Activated T-cell treated with anti-CD3 and anti-CD28 coated beads, Interleukin-2, amount 50 U/mL, for 24 hours (primary cell): ENCODE results near the gene LPIN1.

ENCODE experiments used
- DNase-seq: peaks from one replicate; pipeline ENCODE4 v3.0.0-alpha.2; 2020
- H3K27ac Mint-ChIP-seq: 2 replicates; pipeline ENCODE4 v1.8.0; 2020; ENCODE audit warnings: mild to moderate bottlenecking, mixed read lengths
- H3K27me3 Mint-ChIP-seq: 2 replicates; pipeline ENCODE4 v1.8.0; 2020; ENCODE audit warnings: mixed read lengths
- H3K36me3 Mint-ChIP-seq: 2 replicates; pipeline ENCODE4 v1.8.0; 2020; ENCODE audit warnings: low read depth, mixed read lengths
- H3K4me1 Mint-ChIP-seq: 2 replicates; pipeline ENCODE4 v1.8.0; 2020; ENCODE audit warnings: low read depth, mixed read lengths
- H3K4me3 Mint-ChIP-seq: 2 replicates; pipeline ENCODE4 v1.8.0; 2020; ENCODE audit warnings: mild to moderate bottlenecking, moderate library complexity, mixed read lengths
- H3K9me3 Mint-ChIP-seq: 2 replicates; pipeline ENCODE4 v1.8.0; 2020; ENCODE audit warnings: mixed read lengths

The LPIN1 gene, protein sequence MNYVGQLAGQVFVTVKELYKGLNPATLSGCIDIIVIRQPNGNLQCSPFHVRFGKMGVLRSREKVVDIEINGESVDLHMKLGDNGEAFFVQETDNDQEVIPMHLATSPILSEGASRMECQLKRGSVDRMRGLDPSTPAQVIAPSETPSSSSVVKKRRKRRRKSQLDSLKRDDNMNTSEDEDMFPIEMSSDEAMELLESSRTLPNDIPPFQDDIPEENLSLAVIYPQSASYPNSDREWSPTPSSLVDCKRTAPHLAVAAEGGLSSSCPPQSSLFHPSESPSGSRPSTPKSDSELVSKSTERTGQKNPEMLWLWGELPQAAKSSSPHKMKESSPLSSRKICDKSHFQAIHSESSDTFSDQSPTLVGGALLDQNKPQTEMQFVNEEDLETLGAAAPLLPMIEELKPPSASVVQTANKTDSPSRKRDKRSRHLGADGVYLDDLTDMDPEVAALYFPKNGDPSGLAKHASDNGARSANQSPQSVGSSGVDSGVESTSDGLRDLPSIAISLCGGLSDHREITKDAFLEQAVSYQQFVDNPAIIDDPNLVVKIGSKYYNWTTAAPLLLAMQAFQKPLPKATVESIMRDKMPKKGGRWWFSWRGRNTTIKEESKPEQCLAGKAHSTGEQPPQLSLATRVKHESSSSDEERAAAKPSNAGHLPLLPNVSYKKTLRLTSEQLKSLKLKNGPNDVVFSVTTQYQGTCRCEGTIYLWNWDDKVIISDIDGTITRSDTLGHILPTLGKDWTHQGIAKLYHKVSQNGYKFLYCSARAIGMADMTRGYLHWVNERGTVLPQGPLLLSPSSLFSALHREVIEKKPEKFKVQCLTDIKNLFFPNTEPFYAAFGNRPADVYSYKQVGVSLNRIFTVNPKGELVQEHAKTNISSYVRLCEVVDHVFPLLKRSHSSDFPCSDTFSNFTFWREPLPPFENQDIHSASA

DNA sequence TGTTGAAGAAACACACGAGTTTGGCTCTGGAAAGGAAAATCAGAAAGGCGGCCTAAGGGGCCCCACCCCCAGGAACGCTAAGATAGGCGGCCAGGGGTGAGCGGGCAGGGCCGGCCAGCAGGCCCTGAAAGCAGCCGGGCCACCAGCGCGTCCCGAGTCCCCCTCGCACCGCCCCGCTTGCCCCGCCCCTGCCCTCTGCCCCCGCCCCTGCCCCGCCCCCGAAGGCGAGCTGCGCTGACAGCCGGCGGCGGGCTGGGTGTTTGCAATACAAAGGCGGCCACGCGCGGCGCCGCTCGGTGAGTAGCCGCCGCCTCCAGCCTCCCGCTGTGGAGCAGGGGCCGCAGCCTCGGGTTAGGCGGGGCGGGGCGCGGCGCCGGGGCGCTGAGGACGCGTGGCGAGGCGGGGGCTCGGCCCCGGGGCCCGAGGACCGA lies at the start of gene LPIN1:
LPIN1 (plus strand) TSS at position 257 of the 431 bp plus-strand sequence. CDS start 18,910 bp downstream, outside the sequence.
- no peaks in the 10 kb centered on the region for H3K27me3 Mint-ChIP-seq
- H3K36me3 Mint-ChIP-seq = peaks cover 17% of the 10 kb centered on the region
- peak within 1 kb of the TSS; percentile 93 for H3K27ac Mint-ChIP-seq
- DNase-seq = peak; percentile 92
- no peaks in the 10 kb centered on the region for H3K9me3 Mint-ChIP-seq
- peak within 1 kb of the TSS; percentile 92 for H3K4me3 Mint-ChIP-seq
- H3K4me1 Mint-ChIP-seq = peaks cover 82% of the 10 kb centered on the region

DNA sequence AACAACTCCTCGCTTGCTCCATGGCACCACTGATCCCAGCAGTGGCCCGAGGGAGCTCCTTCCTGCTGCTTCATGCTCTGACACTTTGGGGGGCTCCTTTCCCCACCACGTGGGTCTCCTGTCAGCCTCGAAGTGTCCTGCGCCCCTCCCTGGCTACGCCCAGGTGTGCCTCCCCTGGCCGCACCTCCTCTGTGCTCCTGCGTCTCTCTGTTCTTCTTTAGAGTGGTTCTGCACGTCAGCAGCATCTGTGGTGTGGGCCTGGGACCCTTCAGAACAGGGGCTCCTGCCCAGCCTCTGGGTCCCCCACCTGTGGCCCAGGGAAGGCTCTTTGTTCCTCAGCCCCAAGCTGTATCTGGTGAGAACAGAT lies 49.7 kb upstream of the LPIN1 start:
- no peaks in the 10 kb centered on the region for H3K9me3 Mint-ChIP-seq
- peaks cover 2% of the 10 kb centered on the region for H3K4me1 Mint-ChIP-seq
- H3K36me3 Mint-ChIP-seq = no peaks in the 10 kb centered on the region
- H3K27ac Mint-ChIP-seq = no peak overlapping the region
- no peak overlapping the region for H3K4me3 Mint-ChIP-seq
- no peak for DNase-seq
- peaks cover 6% of the 10 kb centered on the region for H3K27me3 Mint-ChIP-seq

DNA sequence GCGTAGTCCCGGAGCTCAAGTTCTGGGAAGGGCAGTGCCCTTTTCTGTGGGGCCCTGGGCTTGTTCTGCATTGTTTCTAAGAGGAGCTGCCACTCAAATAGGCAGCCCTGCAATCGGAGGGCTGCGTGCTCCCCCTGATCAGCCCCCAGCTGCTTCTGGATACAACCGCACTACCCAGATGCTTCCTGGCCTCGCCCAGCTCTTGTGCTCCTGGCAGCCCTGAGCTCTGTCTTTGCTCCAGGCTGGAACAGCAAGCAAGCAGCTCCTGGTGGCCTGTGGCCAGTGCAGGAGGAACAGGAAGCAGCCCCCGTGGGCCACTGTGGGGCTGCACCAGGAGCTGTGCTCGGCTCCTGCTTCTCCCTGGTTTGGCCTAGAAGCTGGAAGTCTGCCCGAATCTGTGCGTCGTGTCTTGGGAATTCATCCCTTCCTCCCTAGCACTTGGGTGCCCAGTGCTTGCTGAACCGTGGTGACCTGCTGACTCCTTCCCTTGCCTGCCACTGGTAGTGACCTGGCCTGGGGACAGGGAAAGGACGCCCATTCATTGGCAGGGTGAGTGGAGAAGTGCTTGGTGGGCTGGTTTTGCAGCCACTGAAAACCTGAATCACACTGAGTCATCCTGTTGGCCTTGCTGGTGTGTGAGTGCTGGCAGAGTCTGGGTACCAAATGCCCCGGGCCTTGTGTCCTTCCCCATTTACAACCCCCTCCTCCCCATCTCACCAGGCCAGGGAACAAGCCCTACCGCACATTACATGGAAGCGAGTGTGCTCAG lies 49.1 kb upstream of the LPIN1 start:
- Mint-ChIP-seq H3K36me3 (no peaks in the 10 kb centered on the region), H3K27me3 (peaks cover 6% of the 10 kb centered on the region)

DNA sequence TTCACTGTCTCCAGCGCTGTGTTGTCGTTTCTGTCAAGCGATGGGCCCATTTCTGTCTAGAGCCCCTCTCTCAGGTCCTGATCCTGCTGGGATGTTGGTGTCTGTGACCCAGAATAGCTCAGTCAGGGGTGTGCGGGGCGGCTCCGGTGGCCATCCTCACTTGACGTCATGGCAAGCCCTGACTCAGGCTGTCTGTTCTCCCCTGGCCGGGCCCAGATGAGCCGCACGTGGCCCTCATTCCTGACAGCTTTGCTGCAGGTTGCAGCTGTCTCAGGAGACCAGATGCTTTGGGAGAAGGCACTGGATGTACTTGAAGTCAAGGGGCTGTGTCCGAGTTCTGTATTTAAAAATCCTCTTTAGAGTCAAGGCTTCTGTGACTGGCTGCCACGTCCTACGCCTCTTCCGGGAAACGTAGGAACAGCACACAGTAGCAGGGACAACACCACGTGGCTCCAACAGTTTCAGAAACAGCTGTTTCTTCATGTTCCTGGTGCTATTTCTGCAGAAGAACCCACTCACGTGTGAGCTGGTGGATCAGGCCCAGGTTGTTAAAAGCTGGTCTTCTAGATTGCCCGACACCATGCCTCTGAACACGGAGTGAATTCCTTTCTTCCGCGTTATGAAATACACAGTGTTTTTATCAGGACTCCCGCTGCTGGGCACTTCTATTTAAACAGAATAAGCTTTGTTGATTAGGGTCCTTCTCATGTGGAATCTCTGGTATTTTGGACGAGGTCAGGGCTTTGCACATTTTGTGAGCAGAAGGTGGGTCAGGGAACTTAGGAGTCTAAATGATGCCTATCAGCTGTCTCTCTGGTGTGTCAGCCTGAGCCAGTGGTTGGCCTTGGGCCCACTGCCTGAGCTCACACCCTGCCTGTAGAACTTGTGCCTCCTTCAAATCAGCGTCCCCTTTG lies 48.2 kb upstream of the LPIN1 start:
- DNase-seq = no peak

More for the DNA sequence above, 49.1 kb upstream of the LPIN1 start:
- no peak for DNase-seq
- peaks cover 2% of the 10 kb centered on the region for H3K4me1 Mint-ChIP-seq
- H3K4me3 Mint-ChIP-seq = no peak overlapping the region
- H3K27ac Mint-ChIP-seq = no peak overlapping the region
- H3K9me3 Mint-ChIP-seq = no peaks in the 10 kb centered on the region

DNA sequence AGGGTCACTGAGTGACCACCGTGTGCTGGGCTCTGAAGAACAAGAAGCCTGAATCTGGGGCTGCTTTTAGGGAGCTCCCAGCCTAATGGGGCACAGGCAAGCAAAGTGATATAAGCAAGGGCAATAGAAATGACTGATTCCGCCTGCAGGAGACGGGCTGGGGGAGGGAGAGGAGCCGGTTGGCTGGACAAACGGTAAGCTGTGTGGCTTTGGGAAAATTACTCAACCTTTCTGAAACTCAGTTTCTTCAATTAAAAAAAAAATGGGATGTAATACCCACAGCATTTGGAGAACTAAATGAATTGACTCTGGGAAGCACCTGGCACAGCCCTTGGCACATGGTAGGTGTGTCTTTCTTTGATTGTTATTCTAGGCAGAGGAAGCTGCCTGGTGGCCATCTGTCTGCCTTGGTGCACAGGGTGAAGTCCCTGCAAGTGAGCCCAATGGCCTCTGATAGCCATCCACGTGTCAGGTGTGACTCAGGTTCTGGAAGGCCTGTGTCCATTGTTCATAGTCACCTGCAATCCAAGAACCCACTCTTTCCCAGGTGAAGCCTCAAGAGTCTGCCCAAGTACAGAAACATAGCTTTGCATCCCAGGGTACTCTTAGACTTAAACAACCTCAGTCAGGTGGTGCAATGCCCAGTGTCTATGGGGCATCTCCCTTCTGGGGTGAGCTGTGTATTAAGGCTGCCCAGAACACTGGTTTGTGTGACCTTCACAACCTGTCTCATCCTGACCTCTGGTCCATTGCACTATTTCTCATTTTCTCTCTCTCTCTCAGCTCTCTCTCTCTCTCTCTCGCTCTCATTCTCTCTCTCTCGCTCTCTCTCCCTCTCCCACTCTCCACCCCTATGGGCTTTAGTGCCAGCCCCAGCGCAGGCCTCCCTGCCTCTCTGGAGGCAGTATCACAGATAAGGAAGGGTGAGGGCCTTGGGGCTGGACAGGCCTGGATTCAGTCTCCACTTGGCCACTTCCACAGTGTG lies 46.5 kb upstream of the LPIN1 start:
- no peaks in the 10 kb centered on the region for H3K9me3 Mint-ChIP-seq
- no peak overlapping the region for H3K27ac Mint-ChIP-seq
- H3K4me3 Mint-ChIP-seq = no peak overlapping the region
- no peaks in the 10 kb centered on the region for H3K36me3 Mint-ChIP-seq
- H3K4me1 Mint-ChIP-seq = no peaks in the 10 kb centered on the region
- DNase-seq = no peak
- peaks cover 6% of the 10 kb centered on the region for H3K27me3 Mint-ChIP-seq

More for the DNA sequence above, 48.2 kb upstream of the LPIN1 start:
- Mint-ChIP-seq H3K36me3 (no peaks in the 10 kb centered on the region), H3K4me1 (no peaks in the 10 kb centered on the region), H3K9me3 (no peaks in the 10 kb centered on the region), H3K4me3 (no peak overlapping the region), H3K27ac (no peak overlapping the region), H3K27me3 (peaks cover 6% of the 10 kb centered on the region)

DNA sequence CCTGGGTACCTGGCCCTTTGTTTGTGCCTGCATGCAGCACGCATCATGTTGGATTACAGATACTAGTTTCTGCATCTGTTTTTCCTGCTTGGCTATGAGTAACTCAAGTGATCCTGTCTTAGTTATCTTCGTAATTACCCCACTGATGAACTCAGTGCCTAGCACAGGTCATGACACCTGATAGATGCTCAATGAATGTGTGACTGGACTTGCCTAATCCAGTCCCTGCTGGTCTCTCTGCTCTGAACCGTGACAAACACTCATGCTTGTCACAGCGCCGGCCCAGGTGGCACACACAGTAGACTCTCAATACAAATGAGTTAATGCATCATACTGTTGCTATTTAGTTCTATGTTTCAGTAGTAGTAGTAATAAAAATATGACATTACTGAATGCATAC lies 45.2 kb upstream of the LPIN1 start:
- Mint-ChIP-seq H3K9me3 (no peaks in the 10 kb centered on the region), H3K4me1 (no peaks in the 10 kb centered on the region), H3K4me3 (no peak overlapping the region), H3K36me3 (no peaks in the 10 kb centered on the region), H3K27me3 (peaks cover 6% of the 10 kb centered on the region), H3K27ac (no peak overlapping the region)
- no peak for DNase-seq

DNA sequence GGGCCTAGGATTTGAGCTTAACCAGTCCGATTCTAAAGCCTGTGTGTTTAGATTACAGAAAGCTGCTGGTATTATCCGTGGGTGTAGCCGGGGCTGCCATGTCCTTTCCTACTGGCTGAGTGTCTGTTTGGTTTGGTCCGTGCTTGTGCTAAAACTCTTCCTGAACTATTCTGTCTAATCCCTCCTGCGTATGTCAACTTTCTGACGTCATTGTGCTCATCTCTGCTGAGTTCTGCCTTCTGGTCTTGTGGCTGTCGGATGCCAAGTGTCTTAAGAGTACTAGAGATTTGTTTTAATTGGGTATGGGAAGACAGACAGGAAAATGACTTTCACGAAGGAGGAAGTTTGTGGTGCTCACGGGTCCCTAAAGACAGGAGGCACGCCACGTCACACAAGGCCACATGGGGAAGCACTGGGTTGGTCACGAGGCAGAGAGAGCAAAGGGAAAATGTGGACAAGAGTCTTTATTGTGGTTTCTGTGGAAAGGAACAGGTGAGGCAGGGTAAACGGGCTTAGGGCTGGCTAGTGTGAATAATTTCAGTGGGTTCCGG lies 44.6 kb upstream of the LPIN1 start:
- DNase-seq = no peak
- H3K4me3 Mint-ChIP-seq = no peak overlapping the region
- H3K36me3 Mint-ChIP-seq = no peaks in the 10 kb centered on the region
- H3K4me1 Mint-ChIP-seq = no peaks in the 10 kb centered on the region
- H3K27me3 Mint-ChIP-seq = peaks cover 4% of the 10 kb centered on the region
- H3K27ac Mint-ChIP-seq = no peak overlapping the region
- H3K9me3 Mint-ChIP-seq = no peaks in the 10 kb centered on the region

DNA sequence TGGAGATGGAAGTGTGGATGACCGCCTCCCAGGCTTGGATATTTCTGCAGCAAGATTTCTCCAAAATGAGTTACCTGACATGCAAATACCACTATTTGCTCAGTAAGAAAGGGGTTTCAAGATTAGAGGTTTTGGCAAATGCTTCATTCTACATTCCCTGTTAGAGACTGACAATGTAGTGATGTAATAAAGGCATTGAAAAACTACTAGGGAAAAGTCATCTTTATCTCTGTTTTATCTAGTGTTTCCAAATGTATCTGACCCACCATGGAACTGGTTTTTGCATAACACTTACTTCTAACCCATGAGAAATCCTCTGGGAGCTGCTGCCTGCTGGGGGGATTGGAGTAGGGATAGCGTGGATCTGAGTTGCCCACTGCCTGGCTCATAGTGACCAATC lies 43.5 kb upstream of the LPIN1 start:
- Mint-ChIP-seq H3K9me3 (no peaks in the 10 kb centered on the region), H3K27me3 (no peaks in the 10 kb centered on the region), H3K4me1 (no peaks in the 10 kb centered on the region), H3K27ac (no peak overlapping the region), H3K4me3 (no peak overlapping the region), H3K36me3 (no peaks in the 10 kb centered on the region)
- no peak for DNase-seq

DNA sequence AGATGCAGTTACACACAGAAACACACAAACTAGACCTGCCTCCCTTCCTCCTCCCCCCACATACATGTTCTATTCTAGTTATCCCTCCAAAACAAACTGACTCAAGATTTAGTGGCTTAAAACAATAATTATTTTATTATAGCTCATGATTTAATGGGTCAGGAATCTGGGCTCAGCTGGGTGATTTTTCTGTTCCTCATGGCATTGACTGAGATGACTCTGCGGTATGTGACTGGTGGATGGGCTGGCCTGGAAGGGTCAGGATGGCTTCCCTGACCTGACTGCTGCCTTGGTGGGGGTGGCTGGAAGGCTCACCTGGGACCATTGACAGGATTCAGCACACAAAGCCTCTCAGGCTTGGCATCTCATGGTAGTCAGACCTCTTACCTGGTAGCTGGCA lies 42.7 kb upstream of the LPIN1 start:
- Mint-ChIP-seq H3K4me1 (no peaks in the 10 kb centered on the region), H3K27ac (no peak overlapping the region), H3K27me3 (no peaks in the 10 kb centered on the region), H3K9me3 (no peaks in the 10 kb centered on the region), H3K4me3 (no peak overlapping the region), H3K36me3 (no peaks in the 10 kb centered on the region)
- DNase-seq = no peak

DNA sequence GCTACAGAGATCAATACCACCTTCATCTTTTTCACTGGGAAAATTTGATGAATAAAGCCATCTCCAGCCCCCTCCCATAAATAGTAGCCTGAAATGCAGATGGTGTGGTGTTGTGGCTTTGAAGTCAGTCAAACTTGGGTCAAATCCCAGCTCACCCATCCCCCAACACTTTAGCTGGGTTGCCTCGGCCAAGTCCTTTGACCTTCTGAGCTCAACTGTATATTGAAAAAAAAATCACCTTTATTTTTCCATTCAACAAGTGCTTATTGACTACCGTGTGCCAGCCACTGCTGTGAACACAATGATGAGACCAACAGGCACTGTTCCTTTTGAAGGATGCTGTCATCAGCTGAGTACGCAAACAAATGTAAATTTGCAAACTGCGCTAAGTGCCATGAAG lies 41.4 kb upstream of the LPIN1 start:
- DNase-seq = no peak
- Mint-ChIP-seq H3K9me3 (no peaks in the 10 kb centered on the region), H3K36me3 (no peaks in the 10 kb centered on the region), H3K4me3 (no peak overlapping the region), H3K27ac (no peak overlapping the region), H3K4me1 (no peaks in the 10 kb centered on the region), H3K27me3 (no peaks in the 10 kb centered on the region)

DNA sequence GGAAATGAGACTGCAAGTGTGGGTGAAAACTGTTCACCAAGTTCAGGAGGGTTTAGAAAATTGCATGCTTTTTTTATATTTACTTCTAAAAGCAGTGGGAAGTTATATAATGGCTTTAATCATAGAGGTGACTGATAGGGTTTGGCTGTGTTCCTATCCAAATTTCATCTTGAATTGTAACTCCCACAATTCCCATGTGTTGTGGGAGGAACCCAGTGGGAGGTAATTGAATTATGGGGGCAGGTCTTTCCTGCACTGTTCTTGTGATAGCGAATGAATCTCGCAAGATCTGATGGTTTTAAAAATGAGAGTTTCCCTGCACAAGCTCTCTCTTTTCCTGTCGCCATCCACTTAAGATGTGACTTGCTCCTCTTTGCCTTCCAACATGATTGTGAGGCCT lies 40.7 kb upstream of the LPIN1 start:
- no peak for DNase-seq
- no peaks in the 10 kb centered on the region for H3K4me1 Mint-ChIP-seq
- no peaks in the 10 kb centered on the region for H3K9me3 Mint-ChIP-seq
- H3K27ac Mint-ChIP-seq = no peak overlapping the region
- no peaks in the 10 kb centered on the region for H3K27me3 Mint-ChIP-seq
- no peak overlapping the region for H3K4me3 Mint-ChIP-seq
- H3K36me3 Mint-ChIP-seq = no peaks in the 10 kb centered on the region

DNA sequence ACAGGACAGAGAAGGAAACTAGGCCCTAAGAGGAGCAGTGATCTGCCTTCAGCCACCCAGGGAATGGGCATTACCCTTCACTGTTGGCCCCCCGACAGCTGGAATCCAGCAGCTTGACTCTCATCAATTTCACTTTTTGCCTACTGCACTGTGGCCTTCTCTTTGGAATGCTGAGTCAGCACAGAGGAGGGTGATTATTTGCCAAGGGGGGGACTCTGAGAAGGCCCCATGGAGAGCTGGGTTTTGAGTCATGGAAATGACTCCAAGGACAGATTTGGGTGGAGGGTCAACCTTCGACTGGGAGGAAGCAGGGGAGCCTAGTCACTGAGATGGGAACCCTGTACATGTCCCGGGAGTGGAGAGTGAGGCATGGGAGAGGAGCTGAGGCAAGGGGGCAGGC lies 38.3 kb upstream of the LPIN1 start:
- Mint-ChIP-seq H3K4me1 (no peaks in the 10 kb centered on the region), H3K27ac (no peak overlapping the region), H3K36me3 (no peaks in the 10 kb centered on the region), H3K4me3 (no peak overlapping the region), H3K9me3 (no peaks in the 10 kb centered on the region), H3K27me3 (no peaks in the 10 kb centered on the region)
- no peak for DNase-seq
